T-helper 2 cell treated with Interferon-gamma antibody and Interleukin-4, amounts not matched to agents 100 ng/mL and 5 ng/mL, for 36 hours (primary cell): ENCODE data around the gene ABHD17A. TPM values are rescaled to one million over a fixed set of nuclear protein-coding genes. Genes with fewer than 3 reads are reported as not detected.

Source experiments
- intact Hi-C: fragments of 100-400 bp; cut with micrococcal nuclease; formaldehyde crosslinking; loops from one replicate; pipeline ENCODE4 v1.15.1; 2023
- total RNA-seq: library from RNA; stranded (reverse); gene quantifications from 2 replicates; pipeline ENCODE4 v1.2.3, GENCODE V29; 2022

The ABHD17A gene
- total RNA-seq, 1 donor from 2014 or later = 126 TPM

DNA sequence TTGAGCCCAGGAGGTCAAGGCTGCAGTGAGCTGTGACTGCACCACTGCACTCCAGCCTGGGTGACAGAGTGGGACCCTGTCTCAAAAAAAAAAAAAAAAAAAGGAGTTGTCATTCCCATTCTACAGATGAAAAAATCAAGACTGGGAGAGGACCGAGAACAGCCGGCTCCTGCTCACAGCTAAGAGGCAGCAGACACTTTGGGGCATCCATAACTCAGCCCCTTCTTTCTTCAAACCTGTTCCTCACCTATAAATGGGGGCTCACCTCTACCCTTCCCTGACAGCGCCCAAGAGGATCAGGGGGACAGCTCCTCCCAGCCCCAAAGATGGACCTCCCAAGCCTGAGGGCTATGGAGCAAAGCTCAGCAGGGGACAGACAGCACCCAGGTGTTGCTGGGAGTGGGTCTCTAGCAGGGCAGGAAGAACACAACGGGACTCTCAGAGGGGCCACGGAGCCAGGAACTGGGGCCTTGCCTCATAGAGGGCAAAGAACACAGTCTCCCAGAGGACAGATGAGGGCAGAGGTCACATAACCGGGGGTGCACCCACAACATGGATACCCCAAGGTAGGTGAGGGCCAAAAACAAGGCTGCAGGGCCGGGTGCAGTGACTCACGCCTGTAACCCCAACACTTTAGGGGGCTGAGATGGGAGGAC, 18.5 kb downstream of the ABHD17A start:
- intact Hi-C loops = no loop called here

DNA sequence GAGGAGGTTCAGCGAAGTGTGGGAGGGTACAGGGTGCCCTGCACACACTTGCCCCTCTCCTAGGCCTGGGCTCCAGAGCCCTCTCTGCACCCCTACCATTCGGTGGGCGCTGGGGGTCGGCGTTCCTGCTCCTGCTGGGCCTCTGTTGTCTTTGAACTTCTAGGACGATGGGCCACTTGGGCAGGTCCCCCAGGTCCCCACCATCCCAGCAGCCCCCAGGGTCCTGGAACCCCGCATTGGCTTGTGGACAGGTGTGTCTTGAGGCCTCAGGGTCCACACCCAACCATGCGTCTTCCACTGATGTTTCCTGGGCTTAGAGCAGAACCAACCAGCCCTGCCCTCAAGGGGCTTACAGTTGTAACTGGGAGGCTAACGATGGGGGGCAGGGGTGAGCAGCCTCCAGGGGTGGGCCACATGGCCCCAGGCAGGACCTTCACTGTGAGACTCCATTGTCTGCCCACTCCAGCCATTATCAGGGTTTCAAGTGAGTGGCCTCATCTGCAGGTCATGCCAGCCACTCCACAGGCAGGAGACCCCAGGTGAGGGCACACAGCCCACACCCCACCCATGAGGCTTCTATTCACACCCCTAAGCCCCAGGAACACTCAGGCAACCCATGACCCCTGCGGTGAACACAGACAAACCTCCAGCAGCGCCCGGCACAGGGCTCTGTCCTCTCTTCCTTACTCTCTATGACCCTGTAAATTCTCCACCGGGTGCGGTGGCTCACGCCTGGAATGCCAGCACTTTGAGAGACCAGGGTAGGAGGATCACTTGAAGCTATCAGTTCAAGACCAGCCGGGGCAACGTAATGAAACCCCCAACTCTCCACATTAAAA, 19.9 kb downstream of the ABHD17A start:
- intact Hi-C loops = loop anchor here (2.0 kb wide), 1 partner anchor 17 kb away; no protein-coding TSS in a partner anchor

DNA sequence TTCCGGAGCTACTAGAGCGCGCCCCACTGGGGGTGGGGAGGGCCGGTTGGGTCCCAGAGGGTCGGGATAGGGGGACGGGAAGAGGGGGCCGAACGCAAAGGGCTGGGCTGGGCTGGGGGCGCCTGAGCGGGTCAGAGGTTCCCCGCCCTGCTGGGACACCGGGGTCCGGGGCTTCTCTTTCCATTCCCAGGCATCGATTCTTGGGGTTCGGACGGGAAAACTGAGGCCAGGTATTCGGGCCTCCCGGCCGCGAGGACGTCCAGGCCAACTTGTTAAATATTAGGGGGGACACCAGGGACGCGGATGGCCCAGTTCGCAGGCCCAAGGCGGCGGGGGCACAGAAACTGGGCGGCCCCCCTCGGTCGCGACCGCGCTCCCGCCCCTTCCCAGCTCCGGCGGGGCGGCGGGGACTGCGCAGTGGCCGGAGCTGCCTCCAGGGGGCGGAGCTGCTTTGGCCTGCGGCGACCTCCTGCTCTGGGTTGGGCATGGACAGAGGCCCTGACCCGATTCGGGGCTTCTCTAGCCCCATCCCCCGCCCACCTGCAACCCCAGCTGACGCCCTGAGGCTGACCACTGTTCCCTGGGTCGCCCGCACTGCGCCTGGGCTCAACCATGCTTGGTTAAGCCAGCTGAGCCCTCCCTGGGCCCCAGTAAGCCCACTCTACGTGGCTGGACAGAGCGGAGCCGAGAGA, 20.7 kb downstream of the ABHD17A start:
- intact Hi-C loops = loop anchor here (1.0 to 2.0 kb wide), 2 partner anchors 8 to 18 kb away; no protein-coding TSS in a partner anchor

DNA sequence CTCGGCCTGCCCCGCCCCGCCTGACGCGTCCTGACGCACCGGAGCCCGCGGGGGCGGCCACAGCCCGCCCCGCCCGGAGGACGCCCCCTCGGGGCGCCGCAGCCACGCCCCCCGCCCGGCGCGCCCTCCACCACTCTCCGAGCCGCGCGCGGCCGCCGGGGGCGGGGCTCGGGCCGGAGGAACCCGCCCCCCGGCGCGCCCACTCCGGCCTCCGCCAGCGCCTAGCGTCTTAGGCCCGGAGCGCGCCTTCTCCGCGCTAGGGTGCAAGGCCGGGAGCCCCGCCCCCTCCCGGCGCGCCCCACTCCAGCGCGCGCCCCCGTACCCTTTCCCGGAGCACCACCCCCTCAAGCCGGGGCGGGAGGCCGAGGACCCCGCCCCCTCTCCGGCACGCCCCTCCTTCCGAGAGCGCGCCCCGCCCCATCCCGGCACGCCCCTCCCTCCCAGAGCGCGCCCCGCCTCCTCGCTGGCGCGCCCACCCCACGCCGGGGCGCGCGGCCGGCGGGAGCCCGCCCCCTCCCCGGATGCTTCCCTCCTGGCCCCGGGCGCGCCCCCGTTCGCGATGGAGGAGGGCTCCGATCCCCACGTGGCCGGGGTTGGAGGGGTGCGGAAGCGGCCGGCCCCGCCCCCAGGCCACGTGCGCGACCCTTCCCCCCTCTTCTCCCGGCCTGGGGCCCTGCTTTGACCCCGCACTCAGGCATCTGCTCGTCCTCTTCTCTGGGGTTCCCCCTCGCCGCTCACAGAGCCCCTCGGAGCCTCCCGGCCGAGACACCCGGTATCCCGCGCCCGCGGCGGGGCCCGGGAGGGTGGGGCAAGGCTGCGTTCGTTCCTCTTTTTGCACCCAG, 21.4 kb downstream of the ABHD17A start:
- intact Hi-C loops = loop anchor here (1.0 to 2.0 kb wide), 3 partner anchors 8 to 41 kb away; partner anchors contain the start of genes ADAT3 and SCAMP4

DNA sequence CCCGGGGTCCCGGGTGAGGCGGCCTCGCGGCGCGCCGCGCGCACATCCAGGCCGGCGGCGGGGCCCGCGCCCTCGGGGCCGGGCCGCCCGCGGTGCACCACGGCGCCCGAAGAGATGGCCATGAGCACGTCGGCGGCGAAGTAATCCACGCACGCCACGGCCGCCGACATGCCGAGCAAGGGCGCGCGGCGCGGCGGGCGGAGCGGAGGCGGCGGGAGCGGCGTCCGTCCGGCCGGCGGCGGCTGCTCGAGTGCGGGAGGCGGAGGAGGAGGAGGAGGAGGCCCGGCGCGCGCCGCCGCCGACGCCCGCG, 22.0 kb downstream of the ABHD17A start, which contains the start of gene KLF16:
Gene KLF16, minus strand, starts transcription at position 252 of the 310 bp plus-strand sequence. Its CDS starts 82 bp downstream, at position 170.
- intact Hi-C loops = loop anchor here (1.0 kb wide), 1 partner anchor 42 kb away; the partner anchor contains the start of genes ADAT3 and SCAMP4

DNA sequence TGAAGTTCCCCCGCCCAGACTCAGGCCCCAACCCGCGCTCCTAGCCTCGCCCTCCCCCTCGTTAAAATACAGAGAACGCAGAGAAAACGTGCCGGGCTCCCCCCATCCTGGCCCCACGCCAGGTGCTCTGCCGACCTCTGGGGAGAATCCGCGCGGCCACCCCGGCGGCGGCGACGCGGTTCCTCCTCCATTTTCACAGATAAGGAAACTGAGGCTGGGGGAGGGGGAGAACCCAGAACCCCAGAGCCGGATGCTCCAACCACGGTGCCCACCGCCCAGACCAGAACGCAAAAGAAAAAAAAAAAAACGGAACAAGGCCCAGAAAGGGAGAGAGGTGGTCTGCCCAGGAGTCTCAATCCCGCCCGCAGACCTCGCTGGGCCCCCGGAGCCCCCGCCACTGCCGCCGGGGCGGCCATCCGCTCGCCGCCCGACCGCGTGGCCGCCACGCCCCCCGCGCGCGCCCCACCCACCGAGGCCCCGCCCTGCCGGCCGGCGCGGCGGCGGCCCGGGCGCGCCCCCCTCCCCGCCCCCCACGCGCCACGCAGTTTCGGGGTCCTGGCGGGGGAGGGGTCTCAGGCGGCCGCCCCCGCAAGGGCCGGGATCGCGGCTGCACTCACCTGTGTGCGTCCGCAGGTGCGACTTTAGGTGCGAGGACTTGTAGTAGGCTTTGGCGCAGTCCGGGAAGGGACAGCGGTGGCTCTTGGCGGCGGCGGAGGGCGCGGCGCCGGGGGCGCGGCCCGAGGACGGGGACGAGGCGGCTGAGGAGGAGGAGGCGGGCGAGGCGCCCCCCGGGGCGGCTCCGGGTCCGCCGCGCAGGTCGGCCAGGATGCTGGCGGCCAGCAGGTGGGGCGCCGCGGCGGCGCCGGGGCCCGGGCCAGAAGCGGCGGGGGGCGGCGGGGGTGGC, 22.6 kb downstream of the ABHD17A start:
- intact Hi-C loops = loop anchor here (1.0 kb wide), 1 partner anchor 43 kb away; the partner anchor contains the start of genes ADAT3 and SCAMP4

DNA sequence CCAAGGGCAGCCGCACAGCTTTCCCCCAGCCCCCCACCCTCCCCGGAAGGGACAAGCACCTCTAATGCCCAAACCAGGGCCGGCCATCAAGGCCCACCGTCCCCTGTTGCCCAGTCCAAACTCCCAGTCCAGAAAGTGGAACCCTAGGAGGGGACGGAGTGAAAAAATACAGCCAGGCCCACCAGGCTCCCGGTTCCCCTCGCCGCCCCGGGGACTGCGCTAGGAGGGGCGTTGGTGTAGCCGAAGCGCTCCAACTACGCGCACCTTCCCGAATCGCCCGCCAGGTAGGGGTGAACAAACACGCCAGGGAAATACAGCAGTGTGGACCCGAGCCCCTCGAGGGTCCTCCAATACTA, 23.2 kb downstream of the ABHD17A start:
- intact Hi-C loops = no loop called here

DNA sequence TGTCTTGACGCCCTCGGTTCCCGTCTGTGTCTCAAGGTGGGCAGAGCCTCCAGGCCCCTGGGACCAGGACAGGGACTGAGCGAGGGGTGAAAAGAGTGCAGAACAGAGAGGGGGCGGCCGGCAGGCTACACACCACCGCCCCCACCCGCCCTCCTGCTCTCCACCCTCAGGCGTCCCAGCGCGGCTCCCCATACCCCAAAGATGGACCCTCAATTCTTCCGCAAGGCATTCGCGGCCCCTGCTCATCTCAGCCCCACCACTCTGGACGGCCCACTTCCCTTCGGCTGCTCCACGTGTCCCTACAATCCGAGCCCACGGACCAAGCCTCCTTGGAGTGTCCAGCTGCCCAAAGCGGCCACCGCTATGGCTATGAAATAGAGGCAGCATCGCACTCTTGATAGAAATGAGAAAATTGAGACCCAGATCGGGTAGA, 23.7 kb downstream of the ABHD17A start:
- intact Hi-C loops = no loop called here

DNA sequence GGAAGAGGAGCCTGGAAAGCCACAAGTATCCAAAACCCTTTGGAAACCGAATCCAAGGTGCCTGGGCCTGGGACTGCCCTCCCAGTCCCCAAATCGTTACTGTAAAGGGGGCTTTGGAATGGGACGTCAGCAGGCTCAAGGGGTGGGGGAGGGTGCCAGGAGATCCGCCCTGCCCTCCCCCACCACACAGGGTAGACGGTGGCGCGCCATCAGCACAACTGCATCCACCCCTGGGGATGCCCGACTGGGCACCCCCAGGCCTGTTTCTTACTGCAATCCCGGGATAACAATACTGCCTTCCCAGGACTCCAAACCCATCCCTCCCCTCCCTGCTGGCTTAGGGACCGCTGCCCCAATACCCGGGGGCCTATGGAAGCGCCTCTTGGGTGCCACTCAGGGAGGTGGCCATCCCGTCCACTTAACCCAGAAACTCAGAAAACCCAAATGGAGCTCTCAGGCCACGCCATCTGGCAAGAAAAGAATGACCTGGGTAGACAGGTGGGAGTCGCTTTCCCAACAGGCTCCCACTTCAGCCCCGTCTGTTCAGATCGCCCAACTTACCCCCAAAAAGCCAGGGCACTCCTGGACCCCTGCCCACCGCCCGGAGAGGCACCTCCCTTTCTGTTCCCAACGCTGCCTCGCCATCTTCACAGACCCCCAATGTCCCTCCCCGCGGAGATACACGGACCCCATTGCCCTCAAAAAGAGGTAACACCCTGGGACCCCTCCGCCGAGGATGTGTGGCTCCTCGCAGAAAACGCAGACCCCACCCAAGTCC, 24.3 kb downstream of the ABHD17A start:
- intact Hi-C loops = no loop called here

DNA sequence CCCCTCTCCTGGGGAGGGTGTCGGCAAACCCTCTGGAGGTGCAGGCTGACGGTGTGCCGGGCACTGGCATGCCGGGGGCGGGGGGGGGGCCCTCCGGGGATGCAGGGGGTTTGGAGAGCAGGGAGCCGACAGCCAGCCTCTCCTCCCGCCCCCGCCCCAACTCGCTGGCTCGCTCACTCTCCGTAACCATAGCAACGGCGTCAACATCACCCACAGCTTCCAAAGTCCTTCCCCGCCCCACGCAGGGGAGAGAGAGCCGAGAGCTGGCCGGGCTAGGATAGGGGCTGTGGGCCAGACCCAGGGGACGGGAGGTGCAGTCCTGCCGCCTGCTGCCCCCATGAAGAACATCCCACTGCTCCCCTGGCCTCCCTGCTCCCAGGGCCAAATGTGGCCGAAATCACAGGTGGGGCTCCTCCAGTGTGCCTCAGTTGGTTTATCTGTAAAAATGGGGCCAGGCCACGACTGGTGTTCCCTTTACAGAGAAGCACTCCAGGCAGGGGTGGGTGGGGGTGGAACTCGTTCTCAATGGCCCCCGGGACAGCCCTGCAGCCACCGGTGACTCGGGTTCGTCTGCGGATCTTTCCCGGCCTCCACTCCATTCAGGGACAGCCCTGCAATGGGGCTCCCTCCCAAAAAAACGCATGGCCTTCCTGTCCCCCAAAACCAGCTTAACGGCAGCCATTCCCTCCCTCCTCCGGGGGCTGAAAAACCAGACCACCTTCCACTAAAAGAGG, 25.1 kb downstream of the ABHD17A start:
- intact Hi-C loops = no loop called here

DNA sequence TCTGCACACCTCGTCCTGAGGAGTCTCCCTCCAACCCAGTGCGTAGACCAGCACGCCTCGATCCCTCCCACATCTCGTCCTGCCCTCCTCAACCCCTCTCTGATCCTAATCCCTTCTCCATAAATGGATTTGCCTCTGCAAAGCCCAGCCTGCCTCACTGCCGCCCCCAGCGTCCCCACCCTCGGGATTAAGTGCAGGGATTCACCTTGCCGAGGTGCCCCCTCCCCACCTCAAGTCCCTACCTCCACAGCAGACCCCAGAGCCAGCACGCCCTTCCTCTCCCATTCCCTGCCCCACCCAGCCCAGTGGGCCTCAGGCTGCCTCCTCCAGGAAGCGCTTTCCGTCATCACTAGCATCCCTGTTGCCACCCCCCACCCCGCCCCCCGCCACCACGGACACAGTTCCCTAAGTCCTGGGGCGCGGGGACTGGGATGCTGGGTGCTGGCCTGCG, 25.9 kb downstream of the ABHD17A start:
- intact Hi-C loops = loop anchor here (5.0 kb wide), 1 partner anchor 452 kb away; the partner anchor contains the start of gene DAZAP1

DNA sequence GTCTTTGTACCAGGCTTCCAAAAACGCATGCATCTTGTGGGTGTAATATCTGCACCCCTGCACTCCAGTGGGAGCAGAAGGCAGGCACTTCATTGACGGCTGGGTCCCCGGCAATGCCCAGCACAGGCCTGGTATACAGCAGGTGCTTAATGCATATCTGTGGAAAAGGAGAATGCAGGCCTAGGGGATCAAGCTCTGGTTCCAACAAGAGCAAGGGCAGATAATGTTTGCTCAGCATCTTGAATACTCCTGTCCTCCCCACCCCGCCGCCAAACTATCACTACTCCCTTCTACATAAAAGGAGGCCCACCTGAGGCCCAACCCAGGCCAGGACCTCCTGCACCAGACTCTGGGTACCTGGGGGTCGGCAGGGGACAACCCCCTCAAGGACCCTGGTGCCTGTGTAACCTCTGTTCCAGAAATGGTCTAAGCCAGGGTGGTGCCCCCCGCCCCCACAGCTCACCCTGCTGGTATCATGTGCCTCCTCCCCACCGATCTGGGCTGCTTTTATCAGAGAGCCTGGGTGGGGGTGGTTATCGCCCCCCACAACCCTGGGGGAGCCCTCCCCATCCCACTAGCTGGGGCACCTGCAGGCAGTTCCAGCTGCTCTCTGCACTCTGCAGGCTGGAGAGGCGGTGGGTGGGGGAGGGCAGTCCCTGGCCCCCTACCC, 26.7 kb downstream of the ABHD17A start:
- intact Hi-C loops = loop anchor here (5.0 kb wide), 1 partner anchor 451 kb away; the partner anchor contains the start of gene DAZAP1

DNA sequence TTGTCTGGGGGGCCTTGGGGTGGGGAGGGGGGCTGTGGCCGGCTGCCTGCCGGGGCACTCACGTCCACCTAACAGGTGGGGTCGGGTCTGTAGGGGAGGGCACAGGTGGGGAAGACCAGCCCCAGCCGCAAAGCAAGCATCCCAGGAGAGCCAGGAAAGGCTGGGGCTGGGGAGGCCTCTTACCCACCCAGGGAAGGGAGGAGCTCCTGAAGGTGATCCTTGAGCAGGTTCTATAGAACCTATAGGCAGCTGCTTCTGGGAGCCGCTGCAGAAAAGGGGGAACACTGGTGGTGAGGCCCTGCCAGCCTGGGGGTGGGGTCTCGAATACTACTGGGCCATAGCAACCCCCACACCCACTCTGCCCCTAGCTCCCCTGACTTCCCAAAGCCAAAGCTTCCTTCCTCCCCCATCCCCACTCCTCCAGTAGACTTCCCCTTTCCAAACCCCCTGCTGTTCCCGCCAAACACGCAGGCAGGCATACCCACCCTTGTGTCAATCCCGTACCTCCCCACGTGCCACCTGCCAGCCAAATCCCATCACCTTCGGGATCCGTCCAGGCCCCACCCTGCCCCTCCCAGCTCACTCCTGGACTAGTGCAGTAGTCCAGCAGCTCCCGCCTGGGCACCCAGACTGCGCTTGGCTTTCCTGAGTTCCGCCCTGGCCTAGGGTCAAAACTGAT, 27.5 kb downstream of the ABHD17A start:
- intact Hi-C loops = loop anchor here (5.0 kb wide), 1 partner anchor 450 kb away; the partner anchor contains the start of gene DAZAP1

DNA sequence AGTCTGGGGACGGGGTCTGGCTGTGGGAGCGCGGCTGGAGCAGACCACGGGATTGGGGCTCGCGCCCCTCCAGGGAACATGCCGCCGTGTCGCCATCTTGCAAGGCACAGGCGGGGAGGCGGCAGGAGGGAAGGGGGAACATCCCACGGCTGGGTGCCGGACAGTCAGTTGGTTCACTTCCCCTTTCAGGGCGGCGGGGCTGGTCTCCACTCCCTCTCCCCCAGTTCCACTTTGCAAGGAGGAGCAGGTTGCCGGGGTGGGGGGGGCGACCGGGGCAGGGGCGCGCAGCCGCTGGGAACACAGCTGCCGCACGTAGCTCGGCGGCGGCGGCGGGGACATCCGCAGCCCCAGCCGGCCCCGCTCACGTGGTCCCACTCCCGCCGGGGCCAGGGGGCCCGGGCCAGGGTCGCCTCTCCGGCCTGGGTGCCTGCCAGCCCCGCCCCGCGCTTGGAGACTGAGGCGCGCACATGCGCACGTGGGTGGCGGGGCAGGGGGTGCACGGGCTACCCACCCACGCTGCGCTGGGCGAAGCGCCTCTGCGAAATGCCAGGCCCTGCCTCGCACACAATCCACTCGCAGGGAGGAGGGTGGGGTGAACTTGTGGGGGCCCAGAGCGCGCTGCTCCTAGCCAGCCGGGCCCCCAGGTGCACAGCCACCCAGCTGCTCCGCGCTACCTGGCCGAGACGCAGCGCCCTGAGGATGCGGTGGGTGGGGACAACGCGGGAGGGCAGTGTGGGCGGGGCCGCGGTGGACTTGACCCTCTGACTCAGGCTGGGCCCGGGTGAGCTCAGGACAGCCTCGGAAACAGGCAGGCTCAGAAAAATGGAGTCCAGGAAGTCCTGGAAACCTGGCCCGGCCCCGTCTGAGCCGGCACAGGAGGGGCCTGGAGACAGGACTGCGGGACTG, 28.3 kb downstream of the ABHD17A start:
- intact Hi-C loops = loop anchor here (1.0 to 5.0 kb wide), 2 partner anchors 7 to 450 kb away; partner anchors contain the start of gene DAZAP1

DNA sequence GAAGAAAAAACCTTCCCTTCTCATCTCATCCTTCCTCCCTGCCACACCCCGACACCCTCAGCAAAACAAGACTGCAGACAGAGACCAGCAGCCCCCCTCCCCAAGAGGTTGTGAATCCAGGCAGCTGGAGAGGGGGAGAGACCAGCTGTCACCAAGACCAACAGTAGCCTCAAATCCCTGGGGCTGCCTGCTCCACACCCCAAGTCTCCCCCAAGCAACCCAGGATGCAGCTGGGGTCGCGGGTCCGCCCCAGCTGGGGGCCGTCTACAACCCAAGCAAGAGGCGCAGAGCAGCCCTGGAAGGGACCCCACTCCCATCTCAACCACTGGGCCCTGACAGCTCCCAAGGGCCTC, 29.0 kb downstream of the ABHD17A start:
- intact Hi-C loops = loop anchor here (1.0 to 5.0 kb wide), 2 partner anchors 8 to 449 kb away; partner anchors contain the start of gene DAZAP1

DNA sequence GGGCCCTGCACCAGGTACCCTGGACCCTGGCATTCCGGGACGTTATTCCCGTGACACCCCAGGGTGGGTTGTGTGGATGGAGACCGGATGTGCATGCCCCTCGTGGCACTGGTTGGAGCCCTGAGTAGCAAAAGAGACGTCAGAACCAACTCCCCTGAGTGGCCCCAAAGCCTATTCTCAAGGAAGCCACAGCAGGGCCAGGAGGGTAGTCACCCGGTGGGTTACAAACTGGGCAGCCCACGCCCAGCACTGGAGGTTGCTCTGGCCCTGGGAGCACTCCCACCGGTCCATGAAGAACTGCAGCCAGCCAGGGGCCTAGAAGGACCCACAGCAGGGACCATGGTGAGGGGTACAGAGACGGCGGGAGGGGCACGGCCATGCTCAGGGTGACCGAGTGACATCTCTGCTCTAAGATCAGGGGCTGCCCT, 29.5 kb downstream of the ABHD17A start:
- intact Hi-C loops = loop anchor here (1.0 to 5.0 kb wide), 2 partner anchors 8 to 449 kb away; partner anchors contain the start of gene DAZAP1
